GM12891 (cell line): ENCODE data around the gene ACAN.

ENCODE experiments used
- POLR2A ChIP-seq: IDR thresholded peaks from 2 replicates; pipeline ENCODE4 v1.6.1; 2011; ENCODE audit warnings: low read depth, low read length, control low read depth
- POLR2AphosphoS5 ChIP-seq: IDR thresholded peaks from 2 replicates; pipeline ENCODE4 v1.6.1; 2011; ENCODE audit warnings: low read depth, low read length, control low read depth

DNA sequence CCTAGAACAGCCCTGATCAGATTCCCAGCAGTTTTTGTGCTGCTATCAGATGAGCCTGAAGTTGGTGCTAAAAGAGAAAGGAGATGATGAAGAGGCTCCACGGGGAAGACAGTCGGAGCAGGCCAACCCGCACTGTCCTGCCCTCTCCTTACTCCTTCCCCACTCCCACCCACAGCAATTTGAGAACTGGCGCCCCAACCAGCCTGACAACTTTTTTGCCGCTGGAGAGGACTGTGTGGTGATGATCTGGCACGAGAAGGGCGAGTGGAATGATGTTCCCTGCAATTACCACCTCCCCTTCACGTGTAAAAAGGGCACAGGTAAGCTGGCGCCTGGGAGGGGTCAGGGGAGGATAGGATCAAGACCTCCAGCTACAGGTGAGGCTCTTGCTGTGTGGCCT, 69.5 kb downstream of the ACAN start:
- TF ChIP-seq POLR2A (no peak), POLR2AphosphoS5 (no peak)
